ENCODE measurements around the gene TNFAIP6.

Gene TNFAIP6

DNA sequence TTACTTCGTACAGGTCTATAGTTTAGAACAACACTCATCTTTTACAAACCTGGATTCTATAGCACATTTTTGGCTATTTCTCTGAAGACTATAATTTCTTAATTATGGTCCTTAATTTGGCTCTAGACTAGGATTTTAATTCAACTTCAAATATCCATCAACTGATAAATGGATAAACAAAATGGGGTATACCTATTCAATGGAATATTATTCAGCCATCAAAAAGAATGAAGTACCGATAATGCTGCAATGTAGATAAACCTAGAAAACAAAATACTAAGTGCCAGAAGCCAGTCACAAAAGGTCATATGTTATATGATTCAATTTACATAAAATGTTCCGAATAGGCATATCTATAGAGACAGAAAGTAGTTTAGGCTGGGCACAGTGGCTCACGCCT, 37.1 kb downstream of the TNFAIP6 start:
- no peak for TF ChIP-seq GATA3 (IDR thresholded peaks at IDR 0.05; ENCODE audit: low read depth, low read length)
- TF ChIP-seq GATA2 (IDR thresholded peaks at IDR 0.05; ENCODE audit: low read depth, low read length), result no peak

DNA sequence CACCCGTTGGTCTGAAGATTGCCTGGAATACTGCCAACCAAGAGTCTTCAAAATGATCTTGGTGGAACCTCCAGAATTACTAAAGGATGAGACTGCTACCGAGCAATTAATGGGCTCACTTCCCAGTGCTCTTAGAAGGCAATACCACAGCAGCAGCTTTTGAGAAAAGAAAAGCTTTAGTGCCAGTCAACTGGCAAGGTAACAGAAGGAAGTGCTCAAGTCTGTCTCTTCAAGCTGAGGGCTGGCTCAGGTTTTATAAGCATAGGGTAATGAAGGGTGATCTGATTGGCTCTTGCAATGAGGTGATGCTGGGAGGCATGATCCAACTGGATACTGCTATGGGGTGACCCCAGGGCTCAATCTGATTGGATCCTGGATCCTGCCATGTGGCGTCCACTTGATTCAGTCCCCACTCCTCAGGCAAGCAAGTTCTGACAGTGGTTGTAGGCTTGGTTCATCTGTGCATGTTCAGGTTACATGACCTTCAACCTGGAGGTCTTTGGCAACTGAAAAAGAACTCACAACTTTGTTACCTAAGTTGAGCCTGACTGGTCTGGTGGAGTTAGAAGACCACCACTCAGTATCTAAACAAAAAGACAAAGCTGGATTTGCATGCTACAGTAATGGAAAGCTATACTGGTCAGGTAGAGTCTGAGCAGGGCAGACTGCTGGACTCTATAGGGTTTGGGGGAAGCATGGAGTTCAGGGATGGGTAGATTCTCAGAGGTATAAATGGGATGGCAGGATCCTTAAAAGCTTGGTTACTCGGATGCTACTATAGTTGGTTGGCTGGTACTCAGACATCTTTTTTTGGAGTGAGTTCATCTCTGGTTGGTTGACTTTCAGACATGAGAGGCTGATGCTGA, 38.4 kb downstream of the TNFAIP6 start:
- TF ChIP-seq GATA2 (IDR thresholded peaks at IDR 0.05; ENCODE audit: low read depth, low read length), result no peak
- TF ChIP-seq GATA3 (IDR thresholded peaks at IDR 0.05; ENCODE audit: low read depth, low read length), result no peak

DNA sequence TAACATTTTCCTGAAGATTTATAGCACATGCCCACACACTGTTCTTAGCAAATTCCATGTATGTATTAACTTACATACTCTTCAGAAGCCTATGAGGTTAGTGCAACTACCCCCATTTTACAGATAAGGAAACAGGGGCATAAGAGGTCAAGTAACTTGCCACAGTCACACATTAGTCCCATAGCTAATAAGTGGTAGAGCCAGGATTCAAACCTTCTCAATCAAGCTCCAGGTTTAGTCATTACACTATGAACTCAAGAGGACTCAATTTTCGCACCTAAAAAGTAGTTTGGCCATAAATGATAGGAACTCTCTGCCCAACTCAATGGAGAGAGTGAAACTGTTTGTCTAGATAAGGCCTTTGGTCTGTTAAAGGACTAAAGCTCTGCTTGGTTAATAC, 42.6 kb downstream of the TNFAIP6 start:
- TF ChIP-seq GATA3 (IDR thresholded peaks at IDR 0.05; ENCODE audit: low read depth, low read length), result no peak
- no peak for TF ChIP-seq GATA2 (IDR thresholded peaks at IDR 0.05; ENCODE audit: low read depth, low read length)

DNA sequence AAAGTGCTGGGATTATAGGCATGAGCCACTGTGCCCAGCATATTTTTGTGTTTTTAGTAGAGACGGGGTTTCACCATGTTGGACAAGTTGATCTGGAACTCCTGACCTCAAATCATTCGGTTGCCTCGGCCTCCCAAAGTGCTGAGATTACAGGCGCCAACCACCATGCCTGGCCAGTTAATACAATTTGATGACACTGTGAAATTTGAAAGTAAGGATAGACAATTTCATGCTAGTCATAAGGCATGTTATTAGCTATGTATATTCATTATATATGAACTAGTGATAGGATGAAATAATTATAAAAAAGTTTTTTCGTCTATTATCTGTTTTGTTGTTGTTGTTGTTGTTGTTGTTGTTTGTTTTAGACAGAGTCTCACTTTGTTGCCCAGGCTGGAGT, 43.8 kb downstream of the TNFAIP6 start:
- TF ChIP-seq GATA3 (IDR thresholded peaks at IDR 0.05; ENCODE audit: low read depth, low read length) (no peak), GATA2 (IDR thresholded peaks at IDR 0.05; ENCODE audit: low read depth, low read length) (no peak)

DNA sequence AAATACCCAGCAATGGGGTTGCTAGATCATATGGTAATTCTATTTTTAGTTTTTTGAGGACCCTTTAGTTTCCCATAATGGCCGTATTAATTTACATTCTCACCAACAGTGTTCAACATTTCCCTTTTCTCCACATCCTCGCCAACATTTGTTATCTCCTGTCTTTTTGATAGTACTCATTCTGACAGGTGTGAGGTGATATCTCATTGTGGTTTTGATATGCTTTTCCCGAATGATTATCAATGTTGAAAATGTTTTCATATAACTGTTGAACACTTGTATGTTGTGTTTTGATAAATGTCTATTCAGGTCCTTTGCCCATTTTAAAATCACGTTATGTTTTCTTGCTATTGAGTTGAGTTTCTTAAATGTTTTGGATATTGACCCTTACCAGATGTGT, 46.5 kb downstream of the TNFAIP6 start:
- TF ChIP-seq GATA3 (IDR thresholded peaks at IDR 0.05; ENCODE audit: low read depth, low read length) (no peak), GATA2 (IDR thresholded peaks at IDR 0.05; ENCODE audit: low read depth, low read length) (no peak)

DNA sequence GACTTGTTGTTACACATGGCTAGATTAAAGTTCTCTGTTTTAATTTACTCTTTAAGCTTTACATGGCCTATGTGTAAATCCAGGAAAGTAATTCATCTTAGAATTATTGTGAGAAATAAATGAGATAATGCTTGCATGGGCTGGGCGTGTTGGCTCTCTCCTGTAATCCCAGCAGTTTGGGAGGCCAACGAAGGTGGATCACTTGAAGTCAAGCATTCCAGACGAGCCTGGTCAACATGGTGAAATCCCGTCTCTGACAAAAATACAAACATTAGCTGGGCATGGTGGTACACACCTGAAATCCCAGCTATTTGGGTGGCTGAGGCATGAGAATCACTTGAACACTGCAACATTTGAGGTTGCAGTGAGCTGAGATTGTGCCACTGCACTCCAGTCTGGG, 48.0 kb downstream of the TNFAIP6 start:
- TF ChIP-seq GATA3 (IDR thresholded peaks at IDR 0.05; ENCODE audit: low read depth, low read length) (no peak), GATA2 (IDR thresholded peaks at IDR 0.05; ENCODE audit: low read depth, low read length) (no peak)

DNA sequence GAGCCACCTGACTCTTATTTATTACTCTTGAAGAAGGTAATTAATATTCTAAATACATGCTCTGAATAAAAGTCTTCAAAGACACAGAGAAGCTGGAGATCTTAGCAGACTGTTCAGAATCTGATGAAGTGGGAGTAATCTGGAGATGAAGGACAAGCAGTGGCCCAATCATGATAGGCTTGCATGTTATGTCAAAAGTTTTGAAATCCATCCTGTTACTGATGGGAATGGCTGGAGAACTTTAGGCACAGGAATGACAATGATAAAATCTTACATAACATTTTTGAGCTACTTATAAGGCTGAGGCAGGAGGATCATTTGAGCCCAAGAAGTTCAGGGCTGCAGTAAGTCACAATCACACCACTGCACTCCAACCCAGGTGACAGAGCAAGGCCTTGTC, 49.9 kb downstream of the TNFAIP6 start:
- TF ChIP-seq GATA3 (IDR thresholded peaks at IDR 0.05; ENCODE audit: low read depth, low read length), result no peak
- TF ChIP-seq GATA2 (IDR thresholded peaks at IDR 0.05; ENCODE audit: low read depth, low read length), result no peak

DNA sequence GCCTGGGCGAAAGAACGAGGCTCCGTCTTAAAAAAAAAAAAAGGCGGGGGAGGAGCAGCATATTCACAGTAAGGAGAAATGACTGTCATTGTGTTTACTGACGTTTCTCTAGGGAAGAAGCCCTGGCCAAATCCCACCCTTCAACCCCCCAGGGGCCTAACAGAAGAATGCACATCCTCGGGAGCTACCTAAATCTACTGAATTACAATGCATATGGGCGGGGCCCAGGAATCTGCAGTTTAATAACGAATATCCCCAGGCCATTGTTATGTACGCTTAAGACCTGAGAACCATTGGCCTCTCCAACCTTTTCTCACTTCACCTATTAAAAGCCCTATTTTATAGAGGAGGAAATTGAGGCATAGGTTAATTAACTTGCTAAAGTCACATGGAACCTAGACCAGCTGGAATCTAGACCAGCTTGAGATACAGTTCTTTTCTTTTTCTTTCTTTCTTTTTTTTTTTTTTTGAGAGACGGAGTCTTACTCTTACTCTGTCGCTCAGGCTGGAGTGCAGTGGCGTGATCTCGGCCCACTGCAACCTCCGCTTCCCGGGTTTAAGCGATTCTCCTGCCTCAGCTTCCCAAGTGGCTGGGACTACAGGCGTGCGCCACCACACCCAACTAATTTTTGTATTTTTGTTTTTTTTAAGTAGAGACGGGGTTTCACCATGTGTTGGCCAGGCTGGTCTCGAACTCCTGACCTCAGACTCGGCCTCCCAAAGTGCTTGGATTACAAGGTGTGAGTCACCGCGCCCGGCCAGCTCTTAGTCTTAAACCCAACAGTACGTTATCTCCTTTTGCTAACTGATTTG, 51.6 kb downstream of the TNFAIP6 start:
- no peak for TF ChIP-seq GATA2 (IDR thresholded peaks at IDR 0.05; ENCODE audit: low read depth, low read length)
- TF ChIP-seq GATA3 (IDR thresholded peaks at IDR 0.05; ENCODE audit: low read depth, low read length), result no peak

DNA sequence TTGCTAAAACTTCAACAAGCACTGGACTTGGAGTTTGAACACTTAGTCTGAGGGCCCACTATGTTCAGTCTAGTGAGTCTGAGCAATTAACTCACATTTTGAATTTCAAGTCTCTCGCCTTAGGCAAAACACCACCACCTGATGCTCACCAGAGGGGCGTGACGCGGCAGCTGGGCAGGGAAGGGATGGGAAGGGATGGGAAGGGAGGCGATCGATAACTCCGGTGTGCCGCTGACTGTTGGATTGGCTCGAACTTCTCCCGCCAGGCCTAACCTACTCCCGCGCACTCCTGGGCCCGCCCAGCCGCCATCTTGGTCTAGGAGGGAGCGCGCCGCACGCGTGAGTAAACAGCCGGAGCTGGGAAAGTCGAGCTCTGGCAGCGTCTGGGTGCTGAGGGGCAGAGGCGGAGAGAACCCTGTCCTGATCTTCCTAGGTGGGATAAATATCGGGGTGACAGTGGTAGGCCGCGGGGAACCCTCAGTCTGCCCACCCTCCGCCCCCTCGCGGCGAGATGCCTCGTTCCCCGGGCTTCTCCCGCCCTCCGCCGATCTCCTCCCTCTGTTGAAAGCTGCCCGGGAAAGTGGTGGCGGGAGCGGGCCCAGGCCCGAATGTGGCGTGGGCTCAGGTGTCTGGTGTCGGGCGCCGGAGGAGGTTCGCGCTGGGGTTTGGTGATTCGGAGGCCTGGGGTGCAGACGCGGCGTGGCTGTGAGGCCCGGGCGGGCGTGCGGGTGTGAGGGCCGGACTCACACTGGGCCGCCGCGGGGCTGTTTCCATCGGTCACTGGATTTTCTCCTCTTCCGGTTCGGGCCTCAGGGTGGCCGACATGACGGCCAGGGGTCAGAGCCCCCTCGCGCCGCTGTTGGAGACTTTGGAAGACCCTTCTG, 52.5 kb downstream of the TNFAIP6 start, which contains the start of gene RIF1:
Gene RIF1 (plus strand): TSS at position 302 of the 884 bp plus-strand sequence. CDS start 522 bp downstream, at position 824.
- TF ChIP-seq GATA3 (IDR thresholded peaks at IDR 0.05; ENCODE audit: low read depth, low read length), result no peak
- TF ChIP-seq GATA2 (IDR thresholded peaks at IDR 0.05; ENCODE audit: low read depth, low read length), result no peak

DNA sequence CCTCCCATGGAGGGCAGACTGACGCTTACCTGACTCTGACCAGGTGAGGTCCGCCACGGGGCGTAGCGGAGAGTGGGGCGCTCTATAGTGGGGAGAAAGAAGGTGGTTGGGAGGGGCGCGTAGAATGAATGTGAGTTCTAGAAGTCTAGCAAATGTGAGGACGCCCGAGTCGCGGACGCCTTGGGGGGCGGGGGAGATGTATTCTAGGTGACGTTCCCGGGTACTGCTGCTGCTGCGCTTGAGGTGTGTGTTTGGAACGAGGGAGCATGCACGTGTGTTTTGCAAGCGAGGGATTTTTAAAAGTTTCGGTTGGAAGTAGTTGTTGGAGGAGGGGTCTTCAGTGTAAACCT, 53.1 kb downstream of the TNFAIP6 start:
- TF ChIP-seq GATA3 (IDR thresholded peaks at IDR 0.05; ENCODE audit: low read depth, low read length) (no peak), GATA2 (IDR thresholded peaks at IDR 0.05; ENCODE audit: low read depth, low read length) (no peak)

DNA sequence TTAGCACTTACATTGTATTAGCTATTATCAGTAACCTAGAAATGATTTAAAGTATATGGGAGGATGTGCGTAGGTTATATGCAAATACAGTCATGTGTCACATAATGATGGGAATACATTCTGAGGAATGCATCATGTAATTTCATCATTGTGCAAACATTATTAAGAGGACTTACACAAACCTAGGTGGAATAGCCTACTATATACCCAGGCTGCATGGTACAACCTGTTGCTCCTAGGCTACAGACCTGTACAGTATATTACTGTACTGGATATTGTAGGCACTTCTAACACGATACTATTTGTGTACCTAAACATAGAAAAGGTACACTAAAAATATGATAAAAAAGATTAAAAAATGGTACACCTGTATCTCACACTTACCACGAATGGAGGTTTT, 60.3 kb downstream of the TNFAIP6 start:
- TF ChIP-seq GATA2 (IDR thresholded peaks at IDR 0.05; ENCODE audit: low read depth, low read length) (no peak), GATA3 (IDR thresholded peaks at IDR 0.05; ENCODE audit: low read depth, low read length) (no peak)

DNA sequence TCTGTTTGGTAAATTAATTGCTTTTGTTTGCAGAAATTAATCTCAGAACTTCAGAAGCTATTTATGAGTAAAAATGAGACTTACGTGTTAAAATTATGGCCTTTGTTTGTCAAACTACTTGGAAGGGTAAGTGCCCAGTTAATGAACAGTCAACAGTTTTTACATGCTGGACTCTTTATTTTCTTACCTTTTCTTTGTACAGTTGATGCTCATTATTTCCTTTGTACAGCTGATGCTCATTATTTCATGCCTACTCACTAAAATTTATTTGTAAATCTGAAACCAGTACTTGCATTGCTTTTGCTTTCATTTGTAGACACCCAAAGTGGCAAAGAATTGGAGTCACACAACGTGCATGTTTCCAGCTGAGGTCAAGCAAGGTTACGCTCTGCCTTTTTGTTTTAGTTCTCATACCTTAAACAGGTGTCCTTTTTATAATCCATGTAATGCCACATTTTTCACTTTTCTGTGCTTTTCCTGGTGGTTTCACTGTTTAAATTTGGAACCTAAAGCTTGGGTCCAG, 65.6 kb downstream of the TNFAIP6 start:
- TF ChIP-seq GATA2 (IDR thresholded peaks at IDR 0.05; ENCODE audit: low read depth, low read length), result no peak
- no peak for TF ChIP-seq GATA3 (IDR thresholded peaks at IDR 0.05; ENCODE audit: low read depth, low read length)

DNA sequence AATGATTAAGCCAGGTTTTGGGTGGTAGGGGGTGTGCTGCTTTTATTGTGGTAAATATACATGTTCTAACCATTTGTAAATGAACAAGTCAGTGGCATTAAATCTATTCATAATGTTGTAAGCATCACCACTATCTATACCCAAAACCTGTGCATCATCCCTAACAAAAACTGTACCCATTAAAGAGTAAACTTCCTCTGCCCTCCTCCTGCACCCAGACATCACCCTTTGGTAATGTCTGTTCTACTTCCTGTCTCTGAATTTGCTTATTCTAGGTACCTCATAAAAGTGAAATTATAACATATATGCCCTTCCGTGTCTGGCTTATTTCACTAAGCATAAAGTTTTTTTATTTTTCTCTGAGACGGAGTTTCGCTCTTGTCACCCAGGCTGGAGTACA, 66.4 kb downstream of the TNFAIP6 start:
- TF ChIP-seq GATA3 (IDR thresholded peaks at IDR 0.05; ENCODE audit: low read depth, low read length), result no peak
- no peak for TF ChIP-seq GATA2 (IDR thresholded peaks at IDR 0.05; ENCODE audit: low read depth, low read length)

Measured in SH-SY5Y (cell line).